Activated CD4-positive, alpha-beta T cell treated with anti-CD3 and anti-CD28 coated beads for 24 hours (primary cell): Measurements from ENCODE around the gene NHLRC2.

Experiments used
- DNase-seq, 2 donors: peaks; one replicate each; pipeline ENCODE4 v3.0.0-alpha.2; 2020; ENCODE audit warnings: low read depth in 2 of 2

Gene NHLRC2

GRCh38 chr10:113865901-113866300, 11.4 kb downstream of the NHLRC2 start:
- DNase-seq, result no peak

GRCh38 chr10:113866551-113867394, 12.3 kb downstream of the NHLRC2 start:
- DNase-seq, result no peak

- DNase-seq, result no peak
These were observed 13.4 kb downstream of the NHLRC2 start for GRCh38 chr10:113867904-113868303.

GRCh38 chr10:113869789-113870188, 15.3 kb downstream of the NHLRC2 start:
- no peak for DNase-seq

GRCh38 chr10:113872139-113873030, 17.9 kb downstream of the NHLRC2 start:
- no peak for DNase-seq

- DNase-seq, result no peak
These were observed 20.8 kb downstream of the NHLRC2 start for GRCh38 chr10:113875212-113875611.

GRCh38 chr10:113876461-113876860, 22.0 kb downstream of the NHLRC2 start:
- DNase-seq, result no peak

GRCh38 chr10:113879691-113880090, 25.2 kb downstream of the NHLRC2 start:
- no peak for DNase-seq

- no peak for DNase-seq
These were observed 25.8 kb downstream of the NHLRC2 start for GRCh38 chr10:113880236-113880635.

- DNase-seq, result no peak
These were observed 27.8 kb downstream of the NHLRC2 start for GRCh38 chr10:113882240-113882639.

- DNase-seq, result no peak
These were observed 35.5 kb downstream of the NHLRC2 start for GRCh38 chr10:113889911-113890310.

- no peak for DNase-seq
These were observed 36.3 kb downstream of the NHLRC2 start for GRCh38 chr10:113890769-113891168.

- no peak for DNase-seq
These were observed 37.0 kb downstream of the NHLRC2 start for GRCh38 chr10:113891476-113891875.

- no peak for DNase-seq
These were observed 39.1 kb downstream of the NHLRC2 start for GRCh38 chr10:113893570-113893969.

GRCh38 chr10:113894581-113894980, 40.1 kb downstream of the NHLRC2 start:
- DNase-seq, result no peak

GRCh38 chr10:113895018-113895417, 40.6 kb downstream of the NHLRC2 start:
- DNase-seq, result no peak

GRCh38 chr10:113897693-113898618, 43.5 kb downstream of the NHLRC2 start:
- no peak for DNase-seq

- DNase-seq, result no peak
These were observed 45.6 kb downstream of the NHLRC2 start for GRCh38 chr10:113899952-113900598.

- no peak for DNase-seq
These were observed 51.3 kb downstream of the NHLRC2 start for GRCh38 chr10:113905756-113906155.

- no peak for DNase-seq
These were observed 52.7 kb downstream of the NHLRC2 start for GRCh38 chr10:113907166-113907565.

GRCh38 chr10:113908236-113908635, 53.8 kb downstream of the NHLRC2 start:
- no peak for DNase-seq
